ENCODE data around the gene CACNA2D1.

The CACNA2D1 gene

DNA sequence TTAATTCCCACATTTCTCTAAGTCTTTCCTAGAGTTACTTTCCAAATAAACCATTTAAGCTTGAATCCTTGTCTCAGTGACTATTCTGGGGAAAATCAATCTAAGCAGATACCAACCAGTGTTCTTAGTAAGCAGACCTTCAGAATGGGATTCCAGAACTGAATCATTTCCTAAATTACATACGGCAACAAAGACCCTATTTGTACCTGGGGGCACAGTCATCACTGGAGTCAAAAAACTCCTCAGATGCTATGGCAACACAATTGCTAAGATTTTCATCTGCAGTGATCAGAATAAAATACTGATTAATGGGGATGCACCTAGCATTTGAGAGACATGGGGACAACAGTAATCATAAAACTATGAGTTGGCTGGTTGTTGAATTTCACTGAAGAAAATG, 389.0 kb downstream of the CACNA2D1 start:
- TF ChIP-seq, protein P1, sequence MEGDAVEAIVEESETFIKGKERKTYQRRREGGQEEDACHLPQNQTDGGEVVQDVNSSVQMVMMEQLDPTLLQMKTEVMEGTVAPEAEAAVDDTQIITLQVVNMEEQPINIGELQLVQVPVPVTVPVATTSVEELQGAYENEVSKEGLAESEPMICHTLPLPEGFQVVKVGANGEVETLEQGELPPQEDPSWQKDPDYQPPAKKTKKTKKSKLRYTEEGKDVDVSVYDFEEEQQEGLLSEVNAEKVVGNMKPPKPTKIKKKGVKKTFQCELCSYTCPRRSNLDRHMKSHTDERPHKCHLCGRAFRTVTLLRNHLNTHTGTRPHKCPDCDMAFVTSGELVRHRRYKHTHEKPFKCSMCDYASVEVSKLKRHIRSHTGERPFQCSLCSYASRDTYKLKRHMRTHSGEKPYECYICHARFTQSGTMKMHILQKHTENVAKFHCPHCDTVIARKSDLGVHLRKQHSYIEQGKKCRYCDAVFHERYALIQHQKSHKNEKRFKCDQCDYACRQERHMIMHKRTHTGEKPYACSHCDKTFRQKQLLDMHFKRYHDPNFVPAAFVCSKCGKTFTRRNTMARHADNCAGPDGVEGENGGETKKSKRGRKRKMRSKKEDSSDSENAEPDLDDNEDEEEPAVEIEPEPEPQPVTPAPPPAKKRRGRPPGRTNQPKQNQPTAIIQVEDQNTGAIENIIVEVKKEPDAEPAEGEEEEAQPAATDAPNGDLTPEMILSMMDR (IDR thresholded peaks at IDR 0.05) = no peak
- TF ChIP-seq ZFX (IDR thresholded peaks at IDR 0.05; ENCODE audit: borderline replicate concordance) = no peak

DNA sequence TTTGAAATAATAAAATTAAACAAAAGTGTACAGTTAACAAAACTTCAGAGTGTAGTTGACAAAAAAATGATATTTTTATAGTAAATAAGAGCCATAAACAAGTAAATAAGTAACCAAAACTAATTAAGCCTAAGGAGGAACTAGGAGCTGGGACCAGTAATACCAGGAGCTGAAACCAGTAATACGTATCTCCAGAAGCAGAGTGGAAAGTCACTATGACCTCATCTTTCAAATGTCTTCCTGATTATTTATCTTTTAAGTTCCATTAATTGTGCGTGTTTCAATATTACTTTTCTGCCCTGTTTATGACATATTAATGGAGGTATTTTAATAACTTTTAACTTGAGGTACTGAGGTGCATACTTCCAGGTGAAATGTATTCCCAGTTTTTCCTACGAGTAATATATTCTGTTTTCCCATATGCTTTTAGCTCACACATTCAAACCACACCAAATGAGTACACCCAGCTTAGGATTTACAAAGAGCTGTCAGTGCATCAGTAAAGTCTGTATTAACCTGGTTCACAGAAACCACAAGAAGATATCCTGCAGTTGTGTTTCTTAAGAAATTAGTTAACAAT, 390.0 kb downstream of the CACNA2D1 start:
- no peak for TF ChIP-seq ZFX (IDR thresholded peaks at IDR 0.05; ENCODE audit: borderline replicate concordance)
- TF ChIP-seq, protein P1 (IDR thresholded peaks at IDR 0.05) = no peak
- H3K27ac ChIP-seq = no peak overlapping the region

More for the DNA sequence above, 389.0 kb downstream of the CACNA2D1 start:
- no peak overlapping the region for H3K27ac ChIP-seq

DNA sequence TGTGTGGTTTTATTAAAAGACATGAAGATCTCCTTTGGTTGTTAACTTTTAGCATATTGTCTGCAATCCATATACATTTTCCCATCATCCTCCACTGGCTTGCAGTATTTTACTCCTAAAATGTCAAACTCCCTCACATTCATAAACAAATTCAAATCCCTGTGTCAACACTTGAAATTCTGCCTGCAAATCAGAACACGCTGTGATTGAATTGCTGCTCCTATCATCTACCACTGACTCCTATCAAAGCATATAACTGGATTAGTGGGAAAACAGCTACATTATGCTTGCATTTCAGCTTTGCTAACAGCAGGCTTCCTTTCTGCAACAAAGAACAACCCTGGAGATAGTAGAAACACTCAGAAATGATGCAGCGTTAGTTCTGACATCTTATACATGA, 392.0 kb downstream of the CACNA2D1 start:
- TF ChIP-seq, protein P1 (IDR thresholded peaks at IDR 0.05) = no peak
- TF ChIP-seq ZFX (IDR thresholded peaks at IDR 0.05; ENCODE audit: borderline replicate concordance) = no peak
- no peak overlapping the region for H3K27ac ChIP-seq

DNA sequence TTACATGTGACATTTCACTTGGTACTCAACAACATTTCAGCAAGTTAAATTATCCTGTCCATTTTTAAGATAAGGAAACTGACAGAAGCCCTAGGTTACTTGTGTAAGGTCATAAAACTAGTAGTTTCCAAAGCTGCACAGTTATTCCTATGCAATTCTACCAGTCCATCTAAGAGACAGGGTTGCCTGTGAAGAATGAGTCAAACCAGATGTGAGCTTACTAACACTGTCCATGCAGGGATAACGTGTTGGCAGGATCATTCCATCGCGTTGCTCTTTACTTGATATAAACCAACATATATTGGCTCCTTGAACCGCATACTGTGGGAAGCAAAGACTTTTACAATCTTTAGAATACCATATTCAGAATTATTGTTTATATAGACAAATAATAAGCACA, 392.8 kb downstream of the CACNA2D1 start:
- TF ChIP-seq ZFX (IDR thresholded peaks at IDR 0.05; ENCODE audit: borderline replicate concordance) = no peak
- TF ChIP-seq, protein P1 (IDR thresholded peaks at IDR 0.05) = no peak
- H3K27ac ChIP-seq = no peak overlapping the region

DNA sequence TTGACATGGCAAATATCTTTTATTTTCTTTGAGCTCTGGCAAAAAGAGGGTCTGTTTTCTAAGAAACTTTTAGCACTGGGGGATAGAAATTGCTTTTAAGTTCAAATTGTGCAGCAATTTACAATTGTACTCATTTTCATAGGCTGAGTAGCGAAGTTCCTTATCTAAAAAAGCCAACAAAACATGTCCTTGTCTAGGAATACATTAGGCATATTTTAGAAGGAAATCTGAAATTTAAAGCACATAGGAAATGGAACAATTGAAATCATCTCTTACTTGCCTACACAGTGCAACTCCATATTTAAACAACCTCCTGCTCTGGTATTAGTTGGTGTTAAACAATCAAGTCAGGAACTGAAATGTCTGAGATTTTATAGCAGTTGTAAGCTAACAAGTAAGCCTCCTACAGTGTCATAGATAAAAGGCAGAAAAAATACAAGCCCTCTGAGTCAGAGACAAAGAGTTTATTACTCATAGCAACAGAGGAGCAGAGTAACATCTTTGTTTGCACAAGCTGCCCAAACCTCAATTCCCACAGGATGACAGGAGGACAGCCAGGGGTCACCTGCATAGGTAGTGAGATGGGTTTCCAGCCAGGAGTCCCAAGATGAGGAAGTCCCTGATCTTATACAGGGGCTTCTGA, 393.6 kb downstream of the CACNA2D1 start:
- H3K27ac ChIP-seq = no peak overlapping the region
- TF ChIP-seq, protein P1 (IDR thresholded peaks at IDR 0.05) = no peak
- TF ChIP-seq ZFX (IDR thresholded peaks at IDR 0.05; ENCODE audit: borderline replicate concordance) = no peak

DNA sequence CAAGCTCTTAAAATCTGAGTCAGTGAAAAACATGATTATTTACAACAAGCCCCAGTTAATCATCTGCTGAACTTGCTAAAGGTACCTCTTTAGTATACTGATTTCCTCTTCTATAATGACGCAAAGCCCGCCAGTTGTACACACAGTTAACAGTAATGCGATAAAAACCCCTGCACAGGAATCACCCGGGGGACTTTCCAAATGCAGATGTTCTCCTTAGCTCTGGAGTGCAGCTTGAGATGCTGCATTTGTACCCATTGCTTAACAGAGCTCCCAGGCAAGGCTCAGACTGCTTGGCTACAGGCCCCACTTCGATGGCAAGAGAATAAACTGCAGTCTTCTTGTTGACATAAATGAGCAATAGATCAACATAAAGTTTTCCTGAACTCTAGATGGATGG, 394.1 kb downstream of the CACNA2D1 start:
- TF ChIP-seq, protein P1 (IDR thresholded peaks at IDR 0.05) = no peak
- TF ChIP-seq ZFX (IDR thresholded peaks at IDR 0.05; ENCODE audit: borderline replicate concordance) = no peak

DNA sequence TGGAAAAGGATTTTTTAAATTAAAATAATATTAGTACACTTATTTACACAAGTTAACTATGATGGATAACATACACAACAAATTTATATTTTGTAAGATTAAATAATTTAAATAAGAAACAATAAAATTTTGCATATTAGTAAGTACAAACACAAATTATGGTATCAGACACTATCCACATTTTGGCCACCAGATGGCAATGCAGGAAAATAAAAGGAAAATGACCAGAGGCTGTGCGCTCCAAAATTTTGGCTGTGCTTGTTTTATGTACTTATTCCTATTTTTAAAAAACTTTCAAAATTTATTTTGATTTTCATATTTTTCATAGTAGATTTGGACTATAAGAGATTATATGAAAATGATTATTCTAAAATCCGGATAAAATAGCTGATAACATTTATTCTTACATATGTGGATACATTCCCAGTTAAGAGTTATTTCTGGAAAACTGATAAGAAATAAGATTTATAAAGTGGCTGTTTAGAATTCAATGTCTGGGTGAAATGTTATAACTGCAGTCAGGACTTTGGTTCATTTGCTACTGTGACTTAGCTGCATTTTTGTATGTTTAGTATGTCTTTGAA, 399.0 kb downstream of the CACNA2D1 start:
- H3K27ac ChIP-seq = no peak overlapping the region

More for the DNA sequence above, 394.1 kb downstream of the CACNA2D1 start:
- no peak overlapping the region for H3K27ac ChIP-seq

More for the DNA sequence above, 399.0 kb downstream of the CACNA2D1 start:
- TF ChIP-seq ZFX (IDR thresholded peaks at IDR 0.05; ENCODE audit: borderline replicate concordance) = no peak
- TF ChIP-seq, protein P1 (IDR thresholded peaks at IDR 0.05) = peak; percentile 85

All from 22Rv1 (cell line).